KMS-11 (cell line): ENCODE measurements around the gene FMNL3.

Source experiments
- H2AFZ ChIP-seq: fragments of 200-600 bp; sonication (generic); 2 replicates; pipeline ENCODE4 v1.6.1; 2016; ENCODE audit warnings: antibody characterized with exemption, mixed run types, low read depth
- H3K27ac ChIP-seq: fragments of 200-600 bp; sonication (generic); 2 replicates; pipeline ENCODE4 v1.6.1; 2016; ENCODE audit warnings: mild to moderate bottlenecking, mixed run types
- H3K27me3 ChIP-seq: fragments of 200-600 bp; sonication (generic); 2 replicates; pipeline ENCODE4 v1.6.1; 2017; ENCODE audit warnings: mild to moderate bottlenecking, low read depth, mixed run types, moderate library complexity; ENCODE audit not compliant: insufficient read depth
- H3K36me3 ChIP-seq: fragments of 200-600 bp; sonication (generic); 2 replicates; pipeline ENCODE4 v1.6.1; 2017; ENCODE audit warnings: mild to moderate bottlenecking, mixed run types; ENCODE audit not compliant: insufficient read depth
- H3K4me1 ChIP-seq: fragments of 200-600 bp; sonication (generic); 2 replicates; pipeline ENCODE4 v1.6.1; 2016; ENCODE audit warnings: mild to moderate bottlenecking, low read depth, mixed run types; ENCODE audit not compliant: poor library complexity, severe bottlenecking
- H3K4me2 ChIP-seq: fragments of 200-600 bp; sonication (generic); 2 replicates; pipeline ENCODE4 v1.7.0; 2016; ENCODE audit warnings: mild to moderate bottlenecking, mixed run types
- H3K4me3 ChIP-seq: fragments of 200-600 bp; sonication (generic); IDR thresholded peaks from 2 replicates; pipeline ENCODE4 v1.6.1; 2017; ENCODE audit warnings: low read depth, low read length, mixed read lengths; ENCODE audit not compliant: insufficient read depth
- H3K79me2 ChIP-seq: fragments of 200-600 bp; sonication (generic); 2 replicates; pipeline ENCODE4 v1.6.1; 2016; ENCODE audit warnings: low read depth, mixed run types; ENCODE audit not compliant: insufficient read depth
- H3K9ac ChIP-seq: fragments of 200-600 bp; sonication (generic); 2 replicates; pipeline ENCODE4 v1.6.1; 2016; ENCODE audit warnings: mild to moderate bottlenecking, mixed run types
- H4K20me1 ChIP-seq: fragments of 200-600 bp; sonication (generic); 2 replicates; pipeline ENCODE4 v1.6.1; 2016; ENCODE audit warnings: mild to moderate bottlenecking, mixed run types; ENCODE audit not compliant: insufficient read depth
- CTCF ChIP-seq: fragments of 200-600 bp; sonication (generic); conservative IDR thresholded peaks from 2 replicates; pipeline ENCODE4 v1.6.1; 2017; ENCODE audit warnings: low read depth, mild to moderate bottlenecking, antibody characterized with exemption, low read length, moderate library complexity, mixed read lengths

FMNL3 gene

GRCh38 chr12:49649892-49650291 lies 57.3 kb downstream of the FMNL3 start:
- no peak overlapping the region for H3K27ac ChIP-seq
- no peak overlapping the region for H2AFZ ChIP-seq
- H3K27me3 ChIP-seq = no peaks in the 10 kb centered on the region
- no peak overlapping the region for H3K9ac ChIP-seq
- H3K36me3 ChIP-seq = no peaks in the 10 kb centered on the region
- no peak for TF ChIP-seq CTCF
- no peaks in the 10 kb centered on the region for H3K79me2 ChIP-seq
- no peak overlapping the region for H3K4me2 ChIP-seq
- H3K4me3 ChIP-seq = no peak overlapping the region
- H3K4me1 ChIP-seq = peaks cover 13% of the 10 kb centered on the region
- H4K20me1 ChIP-seq = no peaks in the 10 kb centered on the region

GRCh38 chr12:49649445-49649844 lies 57.8 kb downstream of the FMNL3 start:
- no peak overlapping the region for H3K4me3 ChIP-seq
- no peak for TF ChIP-seq CTCF
- H3K4me1 ChIP-seq = peaks cover 18% of the 10 kb centered on the region
- H3K36me3 ChIP-seq = no peaks in the 10 kb centered on the region
- H3K4me2 ChIP-seq = no peak overlapping the region
- H2AFZ ChIP-seq = no peak overlapping the region
- H3K27me3 ChIP-seq = no peaks in the 10 kb centered on the region
- no peak overlapping the region for H3K9ac ChIP-seq
- H4K20me1 ChIP-seq = no peaks in the 10 kb centered on the region
- no peaks in the 10 kb centered on the region for H3K79me2 ChIP-seq
- H3K27ac ChIP-seq = no peak overlapping the region

- Histone ChIP-seq H3K79me2 (no peaks in the 10 kb centered on the region), H3K27me3 (no peaks in the 10 kb centered on the region), H2AFZ (no peak overlapping the region), H3K9ac (no peak overlapping the region), H3K27ac (no peak overlapping the region), H3K4me2 (no peak overlapping the region), H3K4me1 (peaks cover 21% of the 10 kb centered on the region), H4K20me1 (no peaks in the 10 kb centered on the region), H3K4me3 (no peak overlapping the region), H3K36me3 (no peaks in the 10 kb centered on the region)
- no peak for TF ChIP-seq CTCF
Observed at GRCh38 chr12:49648712-49649003, 58.5 kb downstream of the FMNL3 start.

- no peaks in the 10 kb centered on the region for H3K79me2 ChIP-seq
- H3K4me3 ChIP-seq = no peak overlapping the region
- H3K4me2 ChIP-seq = no peak overlapping the region
- no peaks in the 10 kb centered on the region for H3K36me3 ChIP-seq
- TF ChIP-seq CTCF = no peak
- H3K4me1 ChIP-seq = peaks cover 21% of the 10 kb centered on the region
- H3K27ac ChIP-seq = no peak overlapping the region
- no peaks in the 10 kb centered on the region for H4K20me1 ChIP-seq
- no peak overlapping the region for H2AFZ ChIP-seq
- H3K9ac ChIP-seq = no peak overlapping the region
- H3K27me3 ChIP-seq = no peaks in the 10 kb centered on the region
Observed at GRCh38 chr12:49647827-49648711, 59.1 kb downstream of the FMNL3 start.
